Stimulated activated CD8-positive, alpha-beta memory T cell treated with anti-CD3 and anti-CD28 coated beads, Interleukin-12 subunit alpha, Interleukin-12 subunit beta, amount 100 ng/mL, for 1 hour (primary cell): ENCODE data around the gene APC.
"Not testable (repeated sequence)": the region's sequence is repeated elsewhere in the genome, so short reads cannot be mapped to it uniquely, and the experiment has no call there.

Experiments
- DNase-seq: peaks from one replicate; pipeline ENCODE4 v3.0.0-alpha.2; 2020; ENCODE audit warnings: low read depth

The APC gene

GRCh38 chr5:112716895-112717294 is 20.8 kb upstream of the APC start:
- not testable (repeated sequence) for DNase-seq

DNA sequence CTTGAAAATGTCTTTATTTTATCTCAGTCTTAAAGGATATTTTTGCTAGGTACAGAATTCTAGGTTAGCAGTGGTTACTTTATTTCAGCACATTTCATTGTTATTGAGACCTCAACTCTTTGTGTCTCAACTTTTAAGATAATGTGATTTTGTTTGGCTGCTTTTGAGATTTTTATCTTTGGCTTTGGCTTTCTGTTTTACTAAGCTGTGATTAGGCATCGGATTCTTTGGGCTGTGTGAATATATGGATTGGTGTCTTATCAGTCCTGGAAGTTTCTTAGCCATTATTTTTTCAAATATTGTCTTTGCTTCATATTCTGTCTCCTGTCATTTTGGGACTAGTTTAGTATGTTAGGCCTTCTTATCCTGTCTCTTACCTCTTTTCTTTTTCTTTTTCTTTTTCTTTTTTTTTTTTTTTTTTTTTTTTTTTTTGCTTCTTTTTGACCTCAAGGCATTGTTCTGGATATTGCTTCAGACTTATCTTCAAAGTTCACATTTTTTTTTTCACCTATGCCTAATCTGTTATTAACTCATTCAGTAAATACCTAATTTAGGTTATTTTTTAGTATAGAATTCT is 20.1 kb upstream of the APC start:
- no peak for DNase-seq

GRCh38 chr5:112718344-112718743 is 19.3 kb upstream of the APC start:
- DNase-seq: no peak

DNA sequence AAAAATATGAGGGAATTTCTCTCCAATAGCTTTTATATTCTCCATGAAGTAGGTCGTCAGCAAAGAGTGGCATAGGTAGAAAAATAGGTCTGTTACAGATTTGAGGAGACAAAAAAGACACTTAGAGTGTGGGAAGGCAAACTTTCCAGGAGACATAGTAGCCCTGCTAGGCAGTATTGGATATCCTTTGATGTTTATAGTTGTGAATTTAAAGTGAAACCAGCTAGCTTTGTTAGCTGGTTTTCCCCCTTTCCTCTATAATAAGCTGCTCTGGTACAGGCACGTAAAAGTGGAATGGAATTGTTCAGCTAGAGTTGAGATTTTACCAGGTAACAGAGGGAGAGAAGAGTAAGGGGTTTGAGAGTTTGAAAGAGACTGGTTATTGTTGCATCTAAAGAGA is 17.1 kb upstream of the APC start:
- DNase-seq: no peak

GRCh38 chr5:112724901-112725300 is 12.8 kb upstream of the APC start:
- no peak for DNase-seq

- no peak for DNase-seq
Observed at GRCh38 chr5:112729630-112730029, 8.1 kb upstream of the APC start.

DNA sequence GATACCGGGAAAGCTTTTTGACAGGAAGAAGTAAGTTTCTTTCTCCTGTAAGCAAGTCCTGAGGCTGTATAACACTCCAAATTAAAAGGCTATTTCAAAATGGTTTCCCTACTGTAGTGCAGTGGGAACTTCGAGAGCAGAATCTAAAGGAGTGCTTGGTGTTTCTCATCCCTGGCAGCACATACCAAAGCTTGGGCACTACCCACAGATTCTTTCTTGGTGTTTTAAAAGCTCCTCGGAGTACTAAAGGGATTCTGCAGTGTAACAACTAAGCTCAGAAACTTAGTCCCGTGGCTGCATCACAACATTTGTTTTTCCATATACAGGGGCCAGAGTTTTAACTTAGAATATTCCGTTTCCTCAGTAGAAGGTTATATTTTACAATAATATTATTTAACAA is 5.6 kb upstream of the APC start:
- no peak for DNase-seq

- no peak for DNase-seq
Observed at GRCh38 chr5:112733586-112733985, 4.1 kb upstream of the APC start.

DNA sequence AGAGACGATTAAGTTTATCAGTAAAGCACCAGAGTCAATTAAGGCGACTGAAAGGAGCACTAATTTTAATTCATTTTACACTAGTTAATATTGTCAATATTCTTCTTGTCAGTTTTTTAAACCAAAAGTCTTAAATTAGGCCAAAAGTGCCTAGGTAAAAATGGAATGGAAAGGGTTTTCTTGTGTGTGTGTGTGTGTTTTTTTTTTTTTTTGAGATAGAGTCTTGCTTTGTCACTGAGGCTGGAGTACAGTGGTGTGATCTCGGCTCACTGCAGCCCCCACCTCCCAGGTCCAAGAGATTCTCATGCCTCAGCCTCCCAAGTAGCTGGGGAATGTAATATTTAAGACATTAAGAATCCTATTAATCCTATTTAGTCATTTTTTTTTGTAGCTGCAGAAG is 3.1 kb upstream of the APC start:
- no peak for DNase-seq

GRCh38 chr5:112735702-112736101 is 2.0 kb upstream of the APC start:
- DNase-seq: no peak

GRCh38 chr5:112737070-112737462 is 619 bp upstream of the APC start:
- DNase-seq: no peak

DNA sequence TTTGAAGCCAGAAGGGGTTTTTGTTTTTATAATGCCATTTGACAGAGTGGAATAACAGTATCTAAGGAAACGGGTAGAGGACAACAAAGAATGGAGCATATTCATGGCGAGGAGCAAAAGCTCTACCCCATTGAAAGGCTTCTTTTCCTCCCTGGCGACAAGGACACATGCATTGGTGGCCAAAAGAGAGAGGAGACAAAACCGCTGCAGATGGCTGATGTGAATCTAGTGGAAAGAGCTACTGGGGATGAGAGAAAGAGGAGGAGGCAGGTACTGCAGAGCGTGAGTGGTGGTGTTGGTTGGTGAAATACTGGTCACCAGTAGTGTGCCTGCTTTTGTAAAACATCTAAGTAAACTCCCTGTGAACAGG is 491 bp downstream of the APC start:
- no peak for DNase-seq

- DNase-seq: no peak
Observed at GRCh38 chr5:112742424-112742823, 4.7 kb downstream of the APC start.

DNA sequence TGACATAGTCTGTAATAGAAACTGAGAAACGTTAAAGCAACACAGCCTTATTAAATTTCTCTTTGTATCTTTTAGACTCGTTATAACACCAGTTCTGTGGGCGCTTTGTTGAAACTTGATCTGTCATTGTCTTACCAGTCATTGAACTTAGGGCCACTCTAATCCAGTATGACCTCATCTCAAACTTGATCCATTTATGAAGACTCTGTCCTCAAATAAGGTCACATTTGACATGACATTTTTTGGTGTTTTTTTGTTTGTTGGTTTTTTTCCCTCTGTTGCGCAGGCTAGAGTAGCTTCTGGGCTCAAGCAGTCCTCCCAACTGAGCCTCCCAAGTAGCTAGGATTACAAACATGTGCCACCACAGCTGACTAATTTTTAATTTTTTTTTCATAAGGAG is 5.9 kb downstream of the APC start:
- no peak for DNase-seq

GRCh38 chr5:112752335-112752734 is 14.7 kb downstream of the APC start:
- DNase-seq: no peak

DNA sequence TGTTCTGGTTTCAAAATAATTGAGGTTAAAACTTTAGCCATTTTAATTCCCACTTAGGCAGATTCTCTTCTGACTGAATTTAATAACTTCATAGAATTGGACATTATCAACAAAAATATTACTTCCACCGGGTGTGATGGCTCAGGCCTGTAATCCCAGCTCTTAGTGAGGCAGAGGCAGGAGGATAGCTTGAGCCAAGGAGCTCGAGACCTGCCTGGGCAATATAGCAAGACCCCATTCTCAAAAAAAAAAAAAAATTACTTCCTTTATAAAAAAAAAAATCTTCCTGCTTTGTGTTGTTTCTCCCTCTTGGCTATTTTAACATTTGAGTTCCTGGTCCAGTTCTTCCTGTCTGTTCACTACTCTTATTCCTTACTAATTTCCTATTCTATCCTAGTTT is 18.0 kb downstream of the APC start:
- DNase-seq: no peak

GRCh38 chr5:112757468-112758208 is 20.0 kb downstream of the APC start:
- no peak for DNase-seq

- no peak for DNase-seq
Observed at GRCh38 chr5:112758676-112759075, 21.0 kb downstream of the APC start.

DNA sequence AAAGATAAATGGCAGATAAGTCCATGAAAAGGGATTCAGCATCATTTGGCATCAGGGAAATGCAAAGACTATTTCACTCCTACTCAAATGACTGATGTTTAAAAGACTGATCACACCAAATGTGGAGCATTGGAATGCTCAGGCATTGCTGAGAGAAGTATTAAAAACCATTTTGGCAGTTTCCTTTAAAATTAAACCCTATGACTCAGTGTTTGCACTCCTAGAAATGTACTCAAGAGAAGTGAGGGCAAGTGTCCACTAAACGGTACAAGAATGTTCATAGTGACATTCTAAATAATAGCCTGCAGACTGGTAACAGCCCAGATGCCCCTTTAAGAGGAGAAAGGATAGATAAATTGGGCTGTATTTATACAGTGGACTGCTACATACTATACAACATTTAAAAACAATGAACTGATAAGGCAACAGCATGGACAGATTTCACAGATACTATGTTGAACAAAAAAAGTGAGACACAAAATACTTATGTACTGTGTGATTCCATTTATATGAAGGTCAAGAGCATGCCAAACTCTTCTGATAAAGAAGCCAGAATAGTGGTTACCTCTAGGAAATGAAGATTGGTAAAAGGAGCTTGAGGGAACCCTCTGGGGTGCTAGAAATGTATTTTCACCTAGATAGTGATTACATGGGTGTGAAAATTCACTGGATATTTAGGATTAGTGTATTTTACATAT is 24.6 kb downstream of the APC start:
- DNase-seq: no peak

DNA sequence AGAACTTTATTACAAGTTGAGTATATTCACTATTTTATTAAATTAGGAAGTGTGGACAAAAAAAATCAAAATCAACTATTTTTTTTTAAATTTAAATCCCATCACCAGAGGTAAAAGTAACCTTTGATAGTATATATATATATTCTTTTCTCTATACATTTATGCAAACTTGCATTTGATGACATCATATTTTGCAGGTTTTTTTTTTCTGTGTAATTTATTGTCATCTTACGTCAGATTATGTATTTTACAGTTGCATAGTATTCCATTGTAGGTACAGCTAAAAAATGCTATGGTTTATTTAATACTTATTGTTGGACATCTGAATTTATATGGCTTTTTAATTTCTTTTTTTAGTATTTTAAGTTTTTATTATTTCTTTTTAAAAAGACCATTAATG is 25.5 kb downstream of the APC start:
- DNase-seq: no peak

DNA sequence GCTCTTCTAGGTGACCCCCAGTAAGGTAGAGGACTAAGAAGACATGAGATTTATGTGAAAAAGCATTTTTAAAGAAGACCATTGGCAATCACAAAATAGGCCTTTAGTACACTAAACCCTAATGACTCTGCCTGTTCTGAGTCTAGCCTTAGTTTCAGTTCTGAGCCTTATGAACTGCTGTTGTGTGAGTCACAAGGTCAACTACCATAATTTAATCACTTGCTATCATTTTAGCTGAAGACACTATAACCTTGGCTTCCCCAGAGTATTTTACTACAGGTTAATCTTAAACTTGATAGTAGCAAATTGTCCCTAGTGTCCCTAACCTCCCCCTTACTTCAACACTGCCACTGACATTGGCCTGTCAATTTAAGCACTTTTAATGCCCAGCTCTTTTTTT is 34.4 kb downstream of the APC start:
- no peak for DNase-seq

DNA sequence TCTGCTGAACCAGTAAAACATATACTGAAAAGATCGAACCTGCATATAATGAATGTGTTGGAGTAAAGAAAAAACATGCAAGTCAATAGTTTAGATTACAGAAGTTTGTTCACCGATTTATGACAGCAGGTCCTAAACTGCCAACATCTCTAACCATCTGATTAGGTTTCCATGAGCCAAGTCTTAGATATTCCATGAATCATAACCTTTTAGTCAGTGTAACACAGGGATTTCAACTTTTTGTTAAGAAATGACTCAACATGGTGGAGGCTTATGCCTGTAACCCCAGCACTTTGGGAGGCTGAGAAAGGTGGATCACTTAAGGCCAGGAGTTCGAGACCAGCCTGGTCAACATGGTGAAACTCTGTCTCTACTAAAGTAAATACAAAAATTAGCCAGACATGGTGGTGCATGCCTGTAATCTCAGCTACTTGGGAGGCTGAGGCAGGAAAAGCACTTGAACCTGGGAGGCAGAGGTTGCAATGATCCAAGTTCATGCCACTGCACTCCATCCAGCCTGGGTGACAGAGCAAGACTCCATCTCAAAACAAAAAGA is 38.7 kb downstream of the APC start:
- DNase-seq: no peak

- no peak for DNase-seq
Observed at GRCh38 chr5:112779531-112779930, 41.8 kb downstream of the APC start.
